NCI-H524 (cell line): Measurements from ENCODE around the gene CDH20.
A peak's percentile ranks its signal among the peaks of the same experiment; 100 is the strongest.

ENCODE experiments used
- DNase-seq, 2 experiments: peaks; one replicate each; lab custom pipeline; 2025; lab: John Stamatoyannopoulos, UW

The CDH20 gene

DNA sequence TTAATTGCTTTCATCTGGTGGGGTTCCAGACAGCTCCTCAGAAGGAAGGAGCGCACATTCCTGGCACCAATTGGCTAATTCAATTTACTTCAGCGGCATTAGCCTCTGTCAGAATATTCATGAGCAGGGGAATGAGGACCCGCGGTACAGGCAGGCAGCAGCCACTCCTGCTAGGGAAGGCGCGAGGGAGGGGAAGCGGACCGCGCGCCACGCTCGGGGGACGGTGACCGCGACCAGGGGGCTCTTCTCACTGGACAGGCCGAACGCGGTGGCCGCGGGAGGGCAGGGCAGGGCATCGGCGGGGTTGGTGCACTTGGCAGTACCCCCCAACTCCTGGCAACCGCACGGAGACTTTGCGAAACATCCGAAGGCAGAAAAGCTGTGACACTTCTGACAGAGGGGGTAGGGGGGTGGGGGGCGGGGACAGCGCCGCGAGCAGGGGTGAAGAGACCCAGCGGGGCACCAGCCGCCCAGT lies at the start of gene CDH20:
TSS of gene CDH20 (plus strand) at position 160 of the 475 bp plus-strand sequence.
- peak in 1 of 2 experiments; percentile 21 for DNase-seq

DNA sequence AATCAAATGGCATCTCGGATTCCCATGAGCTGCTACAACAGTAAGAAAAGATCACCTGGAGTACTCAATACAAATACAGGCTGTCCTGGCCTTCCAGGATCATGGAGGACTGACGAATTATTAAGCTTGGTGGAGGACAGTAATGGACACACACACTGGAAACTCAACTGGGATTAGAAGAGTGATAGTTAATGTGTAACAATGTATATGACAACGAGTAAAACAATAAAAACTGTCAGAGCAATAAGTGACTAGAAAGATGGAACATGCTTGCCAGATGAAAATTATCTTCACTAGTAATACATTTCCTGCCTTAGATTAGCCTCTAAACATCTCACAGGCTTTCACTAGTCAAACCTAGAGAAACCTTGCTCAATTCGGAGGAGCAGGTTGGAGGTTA lies 49.2 kb upstream of the CDH20 start:
- DNase-seq, result no peak

DNA sequence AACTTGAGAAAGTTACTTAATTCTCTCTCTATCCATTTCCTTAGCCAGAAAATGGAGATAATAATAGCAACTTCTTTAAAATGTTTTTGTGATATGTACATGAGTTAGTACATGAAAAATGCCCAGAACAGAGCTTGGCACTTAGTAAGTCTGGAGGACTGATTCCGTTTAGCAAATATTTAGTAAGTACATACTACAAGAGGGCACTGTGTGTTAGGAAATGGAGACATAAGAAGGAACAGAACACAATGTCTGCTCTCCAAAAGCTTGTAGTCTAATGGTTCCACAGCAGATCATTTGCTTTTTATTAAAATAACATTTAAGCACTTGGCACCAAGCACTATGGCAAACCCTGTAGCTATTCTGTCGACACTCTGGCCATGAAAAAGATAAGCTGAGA lies 47.5 kb upstream of the CDH20 start:
- no peak for DNase-seq

DNA sequence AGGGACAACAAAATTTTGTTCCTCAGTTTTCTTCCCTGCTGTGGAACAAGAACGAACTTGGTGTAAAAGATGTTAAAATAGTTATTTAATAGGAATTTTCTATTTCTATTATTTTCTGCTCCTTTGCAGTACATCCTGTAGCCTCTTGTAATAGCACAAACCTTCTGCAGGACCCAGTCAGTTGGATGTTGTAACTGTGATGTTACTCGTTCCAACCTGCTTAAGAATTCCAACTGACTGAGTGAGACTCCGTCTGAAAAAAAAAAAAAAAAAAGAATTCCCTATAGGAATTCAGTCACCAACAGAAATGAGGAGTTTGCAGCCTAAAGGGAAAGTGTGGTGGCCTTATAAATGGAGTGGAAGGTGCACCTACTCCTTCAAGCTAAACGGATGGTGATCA lies 46.4 kb upstream of the CDH20 start:
- no peak for DNase-seq

DNA sequence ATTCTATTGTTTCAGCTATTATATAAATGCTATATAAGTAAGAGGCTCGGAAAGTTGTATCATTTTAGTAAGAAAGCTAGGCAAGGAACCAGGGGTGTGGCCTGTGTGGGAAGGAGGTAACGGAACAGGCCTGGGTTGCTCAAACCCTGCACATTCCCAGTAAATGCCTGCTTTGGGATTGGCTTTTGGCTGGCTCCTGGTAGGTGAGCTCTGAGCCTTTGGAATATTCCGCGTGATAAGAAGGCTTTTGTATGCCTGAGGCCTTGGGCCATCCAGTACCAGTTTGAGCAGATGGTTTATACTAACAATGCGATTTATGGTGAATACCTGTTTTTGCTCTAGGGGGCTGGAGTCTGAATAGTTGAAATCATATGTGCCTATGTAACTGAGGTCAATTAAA lies 42.6 kb upstream of the CDH20 start:
- no peak for DNase-seq

DNA sequence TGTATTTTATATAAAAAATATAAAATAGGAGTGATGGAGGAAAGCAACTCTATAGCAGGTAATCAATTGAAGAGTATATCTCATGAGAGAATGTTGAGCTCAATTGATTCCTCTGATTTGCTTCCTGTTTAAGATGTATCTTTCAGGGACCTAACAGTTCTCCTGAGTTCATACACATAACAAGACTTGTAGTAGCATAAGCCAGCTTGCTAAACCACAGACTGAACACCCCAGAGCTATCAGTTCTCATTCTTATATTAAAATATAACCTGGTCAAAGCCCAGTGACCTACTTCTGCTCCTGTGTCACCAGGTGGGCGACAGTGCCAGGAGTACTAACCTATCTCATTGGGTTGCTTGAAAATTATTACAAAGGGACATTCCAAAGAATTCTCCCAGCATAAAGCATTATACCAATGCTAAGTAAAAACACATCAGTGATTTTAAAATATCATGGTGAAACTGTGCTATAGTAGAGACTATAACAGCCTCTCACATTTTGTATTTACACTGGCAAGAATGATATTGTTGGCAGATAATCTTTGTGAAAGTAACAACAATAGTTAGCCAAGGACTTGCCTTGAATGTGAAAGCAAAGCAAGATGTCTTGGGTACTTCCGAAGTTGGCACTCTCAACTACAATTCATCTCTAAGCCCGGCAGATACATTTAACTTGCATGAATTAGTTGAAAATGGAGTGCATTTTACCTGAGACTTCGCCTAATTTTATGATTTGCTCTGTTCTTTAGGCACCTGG lies 40.8 kb upstream of the CDH20 start:
- DNase-seq, result no peak

DNA sequence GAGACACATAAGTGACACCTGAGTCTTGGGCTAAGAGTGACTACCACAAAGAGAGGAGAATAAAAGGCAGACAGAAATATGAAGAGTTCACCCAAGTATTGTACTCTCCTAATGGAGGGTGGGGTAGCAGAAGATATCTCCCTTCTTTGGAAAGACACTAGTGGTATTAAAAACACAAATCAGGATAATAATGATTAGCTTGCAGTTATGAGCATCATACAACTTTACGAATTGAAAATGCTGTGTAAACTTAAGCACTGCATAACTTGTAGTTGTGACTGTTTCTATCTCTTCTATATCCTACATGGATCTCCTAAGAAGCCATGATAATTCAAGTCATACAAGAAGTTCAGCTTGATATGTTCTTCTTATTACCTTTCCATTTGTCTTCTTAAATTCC lies 38.1 kb upstream of the CDH20 start:
- no peak for DNase-seq

DNA sequence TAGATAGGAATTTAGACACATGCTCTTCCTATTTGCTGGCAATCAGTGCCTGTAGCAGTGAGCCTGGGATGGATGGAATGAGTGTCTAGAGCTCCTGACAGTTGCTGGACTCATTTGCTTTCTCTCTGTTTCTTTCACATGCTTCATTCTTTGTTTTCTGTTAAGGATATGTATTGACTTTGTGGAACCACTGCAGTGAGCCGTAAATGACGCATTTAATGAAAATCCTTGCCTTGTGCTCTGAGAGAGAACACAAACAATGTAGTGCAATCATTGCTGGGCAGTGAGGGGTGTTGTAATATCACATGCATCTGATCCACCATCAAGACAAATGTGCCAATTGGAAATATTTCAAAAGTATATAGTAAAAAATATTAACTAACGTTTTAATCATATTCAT lies 25.2 kb upstream of the CDH20 start:
- no peak for DNase-seq

DNA sequence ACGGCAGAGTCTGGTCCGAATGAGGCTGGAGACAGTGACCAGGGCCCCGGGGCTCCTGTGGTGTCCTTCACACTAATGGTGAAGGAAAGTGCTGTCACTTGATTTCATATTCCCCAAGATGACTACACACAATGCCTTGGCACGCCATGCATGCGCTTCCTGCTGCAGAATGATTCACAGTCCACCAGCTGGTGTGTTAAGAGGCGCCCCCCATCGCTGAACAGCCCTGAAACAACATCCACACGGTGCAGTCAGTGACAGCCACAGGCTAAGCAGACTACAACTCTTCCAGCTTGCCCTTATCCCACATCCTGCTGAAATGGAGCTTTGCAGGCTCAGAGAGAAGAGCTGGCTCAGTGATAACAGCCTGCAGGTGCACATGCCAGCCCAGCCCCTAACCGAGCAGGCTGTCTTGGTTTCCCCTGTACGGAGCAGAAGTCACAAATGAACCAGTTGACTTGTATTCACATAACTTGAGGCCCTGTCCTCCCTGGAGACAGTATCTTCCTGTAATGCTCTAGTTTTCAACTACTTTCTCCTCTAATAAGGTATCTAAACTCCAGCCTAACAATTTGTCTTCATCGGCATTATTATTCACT lies 24.3 kb upstream of the CDH20 start:
- DNase-seq, result no peak

DNA sequence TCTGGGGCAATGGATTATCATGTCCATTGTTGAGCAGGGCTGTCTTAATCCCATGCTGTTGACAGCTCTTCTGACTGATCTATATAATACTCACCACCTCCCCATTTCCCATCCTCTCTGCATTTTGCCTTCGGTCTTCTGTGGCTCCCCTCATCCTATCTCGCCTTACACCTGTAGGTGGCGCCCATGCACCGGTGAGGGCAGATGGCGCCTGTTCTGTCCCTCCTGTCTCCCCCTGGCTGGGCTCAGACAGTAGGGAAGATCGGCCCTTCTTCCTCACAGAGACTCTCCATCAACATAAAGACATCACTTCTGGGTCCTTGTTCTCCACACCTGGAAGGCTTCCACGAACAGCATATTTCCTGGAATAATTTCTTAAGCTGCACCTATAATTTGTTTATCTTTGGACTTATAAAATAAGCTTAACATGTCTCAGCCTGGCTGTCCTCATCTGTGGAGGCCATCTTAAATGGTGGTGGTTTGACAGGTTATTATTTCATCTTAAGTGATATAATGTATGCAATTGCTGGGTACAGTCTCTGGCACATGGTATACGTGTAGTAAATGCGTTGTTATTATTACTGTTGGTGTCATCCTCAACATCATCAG lies 10.9 kb upstream of the CDH20 start:
- DNase-seq, result peak; percentile 40 to 63

DNA sequence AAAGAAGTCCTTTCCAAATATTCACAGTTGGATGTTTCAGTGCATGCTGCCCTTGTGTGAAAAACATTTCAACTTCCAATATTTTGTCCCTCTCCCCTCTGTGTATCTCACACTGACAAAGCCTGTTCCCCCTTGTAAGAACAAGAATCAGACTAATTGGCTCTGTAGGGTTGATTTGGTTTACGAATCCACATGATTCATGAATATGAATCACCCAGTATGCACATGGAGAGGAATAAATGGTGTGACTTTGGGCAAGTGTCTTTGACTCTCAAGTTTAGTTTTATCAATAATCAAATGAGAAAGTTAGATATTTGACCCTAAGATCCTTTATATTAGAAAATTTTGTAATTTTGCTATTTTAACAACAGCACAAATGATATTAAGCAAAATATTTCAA lies 9.3 kb upstream of the CDH20 start:
- no peak for DNase-seq

DNA sequence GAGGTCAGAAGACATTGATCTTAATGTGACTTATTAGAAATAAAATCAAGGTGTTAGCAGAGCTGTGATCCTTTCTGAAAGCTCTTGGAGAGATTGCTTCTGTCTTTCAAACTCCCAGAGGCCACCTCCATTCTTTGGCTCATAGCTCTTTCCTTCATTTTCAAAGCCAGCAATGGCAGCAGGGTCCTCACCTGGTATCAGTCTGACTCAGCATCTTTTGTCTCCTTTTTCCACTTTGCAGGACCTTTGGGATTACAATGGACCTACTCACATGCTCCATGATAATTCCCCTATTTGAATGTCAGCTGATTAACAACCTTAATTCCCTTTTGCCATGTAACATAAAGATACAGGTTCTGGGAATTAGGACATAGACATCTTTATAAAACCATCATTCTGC lies 6.8 kb upstream of the CDH20 start:
- no peak for DNase-seq

DNA sequence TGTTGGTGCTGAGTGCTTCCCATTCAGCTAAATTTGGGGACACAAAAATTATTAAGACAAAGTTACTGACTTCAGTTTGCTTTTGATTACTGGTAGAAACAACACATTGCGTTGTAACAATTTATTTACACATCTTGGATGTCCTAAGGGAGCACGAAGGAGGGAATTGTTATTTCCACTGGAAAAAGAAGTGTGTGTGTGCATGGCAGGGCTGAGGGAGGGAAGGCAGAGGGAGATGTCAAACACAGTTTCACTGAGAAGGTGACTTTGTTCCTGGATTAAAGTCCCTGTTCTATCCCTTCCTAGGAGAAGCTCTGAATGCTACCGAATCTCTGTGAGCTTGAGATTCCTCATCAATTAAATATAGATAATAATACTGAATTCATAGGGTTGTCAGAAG lies 3.8 kb upstream of the CDH20 start:
- DNase-seq, result no peak

DNA sequence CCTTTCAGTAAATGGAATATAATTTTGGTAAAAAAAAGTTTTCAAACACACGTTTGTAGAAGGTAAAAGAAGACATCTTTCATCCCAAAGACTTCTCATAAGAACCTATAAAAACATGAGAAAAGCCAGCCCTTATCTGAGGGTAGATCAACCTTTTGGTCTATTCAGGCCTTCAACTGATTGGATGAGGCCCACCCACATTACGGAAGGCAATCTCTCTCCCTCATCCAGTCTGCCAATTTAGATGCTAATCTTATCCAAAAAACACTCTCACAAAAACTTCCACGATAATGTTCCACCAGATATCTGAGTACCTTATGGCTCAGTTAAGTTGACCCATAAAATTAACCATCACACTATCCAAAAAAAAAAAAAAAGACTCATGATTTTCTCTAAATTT lies 2.2 kb upstream of the CDH20 start:
- DNase-seq, result no peak

DNA sequence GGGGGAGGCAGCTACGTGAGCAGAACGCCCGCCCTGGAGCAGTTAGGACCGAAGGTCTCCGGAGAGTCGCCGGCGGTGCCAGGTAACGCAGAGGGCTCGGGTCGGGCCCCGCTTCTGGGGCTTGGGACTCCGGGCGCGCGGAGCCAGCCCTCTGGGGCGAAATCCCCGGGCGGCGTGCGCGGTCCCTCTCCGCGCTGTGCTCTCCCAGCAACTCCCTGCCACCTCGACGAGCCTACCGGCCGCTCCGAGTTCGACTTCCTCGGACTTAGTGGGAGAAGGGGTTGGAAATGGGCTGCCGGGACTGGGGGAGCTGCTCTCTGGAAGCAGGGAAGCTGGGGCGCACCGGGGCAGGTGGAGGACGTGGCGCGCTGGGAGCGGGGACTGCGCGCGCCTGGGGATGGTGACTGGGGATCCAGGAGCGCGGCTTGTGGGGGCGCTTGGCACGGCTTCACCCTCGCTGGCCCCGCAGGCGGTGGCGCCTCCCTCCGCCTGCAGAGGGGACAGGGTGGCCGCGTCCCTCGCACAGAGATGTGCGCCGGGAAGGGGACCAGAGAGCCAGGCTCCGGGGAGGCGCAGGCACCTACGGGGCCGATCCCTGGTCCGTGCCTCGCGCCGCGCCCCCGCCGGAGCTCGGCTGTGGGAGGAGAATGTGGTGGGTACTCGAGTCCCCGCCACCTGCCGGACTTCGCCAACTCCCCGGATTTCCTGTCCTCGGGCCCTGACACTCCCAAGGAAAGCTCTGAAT lies 688 bp downstream of the CDH20 start:
- DNase-seq, result peak in 1 of 2 experiments; percentile 39

DNA sequence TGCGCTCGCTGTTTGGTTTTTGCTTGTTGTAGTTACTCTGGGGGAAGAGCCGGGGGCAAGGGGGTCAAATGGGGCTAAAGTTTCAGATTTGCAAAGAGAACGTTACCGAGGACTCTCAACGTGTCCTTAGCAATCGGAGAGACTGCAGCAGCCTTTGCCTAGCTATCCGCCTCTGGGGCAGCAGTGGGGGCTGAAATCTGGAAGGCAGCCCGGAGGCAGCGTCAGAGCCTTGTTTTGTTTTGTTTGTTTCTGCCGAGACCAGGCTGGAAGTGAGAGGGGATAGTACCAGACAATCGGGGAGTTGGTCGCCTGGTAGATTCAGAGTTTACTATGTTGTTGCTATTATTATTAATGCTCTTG lies 1.2 kb downstream of the CDH20 start:
- DNase-seq, result no peak

DNA sequence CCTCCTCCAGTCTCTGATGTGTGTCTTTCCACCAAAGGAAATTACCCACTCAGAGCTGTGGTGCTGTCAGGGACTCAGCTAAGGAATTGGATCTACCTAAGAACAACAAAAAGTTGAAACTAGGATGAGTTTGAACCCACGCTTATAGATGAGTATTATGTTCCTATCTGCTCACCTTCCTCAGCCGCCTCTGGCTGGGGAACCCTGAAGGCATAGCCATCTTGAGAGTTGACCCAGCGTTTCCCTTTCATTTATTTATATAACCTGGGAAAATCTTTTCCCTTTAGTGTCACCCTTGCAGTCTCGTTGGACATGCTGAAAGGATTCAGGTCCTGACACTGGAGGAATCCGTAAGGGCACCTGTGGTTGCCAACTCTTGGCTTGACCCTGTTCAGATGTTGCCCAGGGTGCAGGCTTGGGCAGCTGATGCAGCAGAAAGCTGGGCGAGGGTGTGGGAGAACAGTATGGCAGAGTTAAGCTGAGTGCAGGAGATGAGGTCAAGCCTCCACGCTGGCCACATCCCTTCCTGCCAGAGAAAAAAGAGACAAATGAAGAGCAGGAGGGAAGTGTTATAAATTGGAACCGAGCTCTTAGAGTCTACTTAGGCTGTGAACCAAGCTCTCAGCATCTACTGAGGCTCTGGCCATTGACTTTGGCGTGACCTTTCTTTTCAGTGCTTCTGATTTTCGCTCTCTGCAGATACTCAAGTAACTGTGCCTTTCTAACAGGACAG lies 1.9 kb downstream of the CDH20 start:
- DNase-seq, result no peak

DNA sequence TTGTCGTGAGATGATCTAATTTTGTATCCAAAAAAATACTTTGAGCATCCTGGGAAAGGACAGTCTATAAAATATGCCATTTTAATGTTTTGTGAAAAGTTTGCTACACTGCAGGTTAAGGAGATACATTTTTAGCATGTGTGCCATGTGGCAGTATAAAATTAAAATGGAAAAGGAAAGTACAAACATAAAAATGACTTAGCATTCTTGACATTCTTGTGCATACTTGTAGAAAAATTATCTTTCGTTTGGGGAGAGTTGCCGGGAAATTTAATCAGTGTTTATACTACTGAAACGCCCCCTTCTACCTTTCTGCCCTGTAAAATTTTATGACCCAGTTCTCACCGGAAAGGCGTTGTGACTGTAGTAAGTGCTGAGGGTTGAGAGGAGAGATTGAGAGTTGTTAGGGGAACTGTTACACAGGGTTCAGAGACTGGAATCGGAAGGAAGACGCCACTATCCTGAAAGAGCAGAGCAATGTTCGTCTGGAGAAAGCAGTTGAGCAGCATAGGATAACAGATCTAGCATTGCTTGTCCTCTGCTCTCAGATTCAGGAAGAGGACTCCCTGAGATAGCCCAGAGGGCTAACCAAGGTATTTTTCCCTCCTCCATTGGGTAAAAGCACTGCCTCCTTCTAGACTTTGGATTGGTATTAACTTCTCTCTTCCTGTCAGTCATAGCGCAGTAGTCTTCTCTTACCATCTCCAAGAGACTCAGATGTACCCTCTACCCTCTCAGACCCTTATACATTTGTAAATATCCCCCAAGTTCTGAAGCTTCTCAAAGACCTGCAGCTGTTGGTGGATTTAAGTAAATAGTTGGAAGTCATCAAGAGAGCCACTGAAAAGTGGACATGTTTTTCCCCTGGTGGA lies 2.7 kb downstream of the CDH20 start:
- no peak for DNase-seq

DNA sequence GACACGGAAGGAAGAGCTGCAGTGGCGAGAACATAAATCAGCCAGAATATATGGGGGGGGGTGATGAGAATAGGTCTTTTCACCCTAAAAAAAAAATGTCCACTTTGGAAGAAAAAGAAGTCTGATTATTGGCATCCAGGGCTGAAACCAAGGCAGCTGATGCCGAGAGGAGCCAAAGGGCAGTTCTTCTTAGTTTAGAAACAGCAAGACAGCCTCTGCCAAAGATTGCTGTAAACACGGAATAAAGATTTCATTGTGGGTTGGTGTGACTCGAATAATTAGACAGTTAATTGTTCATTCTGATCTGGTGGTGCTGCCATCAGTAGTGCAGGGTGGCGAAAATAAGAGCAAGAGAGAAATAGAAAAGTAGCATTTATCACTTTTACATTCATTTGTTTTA lies 3.5 kb downstream of the CDH20 start:
- no peak for DNase-seq

DNA sequence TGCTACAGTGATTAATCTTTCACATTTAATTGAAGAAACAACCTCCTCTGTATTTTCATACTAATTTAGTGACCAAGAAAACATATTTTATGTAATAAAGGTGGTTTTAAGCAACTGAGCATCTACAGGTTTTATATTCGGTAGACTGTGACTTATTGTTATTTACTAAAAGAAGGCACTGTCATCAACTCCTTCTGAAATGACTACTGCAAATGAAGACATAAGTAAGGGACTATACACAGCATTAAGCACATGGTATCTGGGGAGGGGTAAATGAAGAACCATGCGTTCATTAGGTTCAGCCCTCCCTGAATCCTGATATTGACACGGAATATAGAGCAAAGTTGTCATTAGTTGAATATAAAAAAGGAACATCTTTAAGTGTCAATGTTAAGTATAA lies 4.3 kb downstream of the CDH20 start:
- DNase-seq, result no peak

DNA sequence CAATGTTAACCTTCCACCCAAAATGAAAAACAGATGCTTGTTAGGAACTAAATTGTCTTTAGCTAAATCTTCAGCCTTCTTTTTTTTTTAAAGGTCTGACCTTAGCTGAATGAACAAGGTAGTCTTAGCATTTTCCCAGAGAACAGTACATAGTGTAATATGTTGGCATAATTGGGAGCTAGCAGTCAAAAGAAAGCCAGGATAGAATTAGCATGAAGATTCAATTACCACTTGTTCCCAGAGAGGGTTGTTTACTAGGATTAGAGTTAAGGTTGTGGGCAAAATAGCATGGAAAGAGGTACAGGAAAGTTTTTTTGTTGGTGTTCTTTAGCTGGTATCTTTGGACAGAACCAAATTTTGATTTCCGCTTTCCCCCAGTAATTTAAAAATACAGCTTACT lies 6.9 kb downstream of the CDH20 start:
- DNase-seq, result no peak
